GM19455 (cell line): ENCODE results near the gene DEDD.
"Not testable (repeated sequence)": the region's sequence is repeated elsewhere in the genome, so short reads cannot be mapped to it uniquely, and the experiment has no call there.

Experiments
- ATAC-seq: cut with Tn5 transposase; IDR thresholded peaks from one replicate; pipeline ENCODE4 v1.9.1; 2021; ENCODE audit not compliant: unreplicated experiment

The DEDD gene

DNA sequence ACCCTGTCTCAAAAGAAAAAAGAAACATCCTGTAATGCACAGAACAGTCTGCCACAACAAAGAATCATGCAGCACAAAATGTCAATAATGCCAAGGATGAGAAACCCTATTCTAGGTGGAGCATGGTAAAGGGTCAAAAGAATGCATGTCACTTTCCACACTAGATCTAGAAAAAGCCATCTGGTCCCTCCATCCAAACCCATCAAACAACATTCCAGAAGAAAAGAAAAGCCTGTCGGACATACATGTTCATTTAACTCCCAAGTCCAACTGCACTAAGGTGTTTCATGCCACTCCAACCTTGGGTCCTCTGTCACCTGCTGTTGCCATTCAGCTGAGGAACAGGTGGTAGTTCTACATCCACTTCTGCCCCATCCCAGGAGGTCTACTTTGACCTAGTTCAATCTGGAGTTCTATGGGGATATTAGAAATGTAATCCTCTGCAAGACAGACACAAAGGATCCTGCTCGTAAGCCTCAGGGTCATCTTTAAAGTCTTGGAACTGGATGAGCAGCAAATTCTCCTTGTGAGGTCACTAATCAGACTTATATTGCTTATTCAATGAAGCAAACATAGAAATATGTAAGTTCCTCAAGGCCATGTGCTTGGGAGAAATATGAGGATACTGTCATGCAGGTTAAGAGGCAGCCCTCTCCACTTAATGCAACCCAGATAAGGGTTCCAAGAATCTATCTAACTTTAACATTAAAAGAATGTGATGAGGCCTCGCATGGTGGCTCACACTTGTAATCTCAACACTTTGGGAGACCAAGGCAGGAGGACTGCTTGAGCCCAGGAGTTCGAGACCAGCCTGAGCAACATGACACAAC is 3.7 kb downstream of the DEDD start:
- no peak for ATAC-seq

- ATAC-seq: no peak
These were observed 4.8 kb downstream of the DEDD start for GRCh38 chr1:161127649-161128048.

- ATAC-seq: no peak
These were observed 9.5 kb downstream of the DEDD start for GRCh38 chr1:161122967-161123366.

- ATAC-seq: no peak
These were observed 10.6 kb downstream of the DEDD start for GRCh38 chr1:161121834-161122233.

GRCh38 chr1:161121042-161121650 is 11.3 kb downstream of the DEDD start:
- no peak for ATAC-seq

DNA sequence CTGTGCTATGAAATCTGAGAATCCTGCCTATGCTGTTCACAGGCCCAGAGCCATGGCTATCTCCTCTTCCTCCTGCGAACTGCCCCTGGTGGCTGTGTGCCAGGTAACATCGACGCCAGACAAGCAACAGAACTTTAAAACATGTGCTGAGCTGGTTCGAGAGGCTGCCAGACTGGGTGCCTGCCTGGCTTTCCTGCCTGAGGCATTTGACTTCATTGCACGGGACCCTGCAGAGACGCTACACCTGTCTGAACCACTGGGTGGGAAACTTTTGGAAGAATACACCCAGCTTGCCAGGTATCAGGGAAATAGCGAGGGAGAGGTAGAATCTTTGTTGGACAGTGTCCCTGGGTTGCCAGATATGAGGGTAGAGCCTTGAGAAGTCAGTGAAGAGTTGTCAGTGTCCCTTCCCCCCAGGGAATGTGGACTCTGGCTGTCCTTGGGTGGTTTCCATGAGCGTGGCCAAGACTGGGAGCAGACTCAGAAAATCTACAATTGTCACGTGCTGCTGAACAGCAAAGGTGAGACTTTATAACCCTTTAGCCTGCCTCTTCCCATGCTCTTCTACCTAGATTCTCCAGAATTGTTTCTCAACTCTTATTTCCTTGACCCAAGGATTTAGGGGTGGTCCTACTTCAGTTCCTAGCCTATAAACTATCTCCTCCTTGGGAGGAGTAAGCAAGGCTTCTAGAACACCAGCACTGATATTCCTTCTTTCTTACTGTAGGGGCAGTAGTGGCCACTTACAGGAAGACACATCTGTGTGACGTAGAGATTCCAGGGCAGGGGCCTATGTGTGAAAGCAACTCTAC is 13.2 kb downstream of the DEDD start:
- no peak for ATAC-seq

- peak; percentile 82 for ATAC-seq
These were observed 14.5 kb downstream of the DEDD start, which contains the start of the genes NIT1 and PFDN2 for GRCh38 chr1:161117759-161118581. NIT1 (plus strand) TSS chr1:161118105; CDS start chr1:161118177, 72 bp downstream. PFDN2 (minus strand) TSS chr1:161118037; CDS start chr1:161118026, 11 bp downstream.

DNA sequence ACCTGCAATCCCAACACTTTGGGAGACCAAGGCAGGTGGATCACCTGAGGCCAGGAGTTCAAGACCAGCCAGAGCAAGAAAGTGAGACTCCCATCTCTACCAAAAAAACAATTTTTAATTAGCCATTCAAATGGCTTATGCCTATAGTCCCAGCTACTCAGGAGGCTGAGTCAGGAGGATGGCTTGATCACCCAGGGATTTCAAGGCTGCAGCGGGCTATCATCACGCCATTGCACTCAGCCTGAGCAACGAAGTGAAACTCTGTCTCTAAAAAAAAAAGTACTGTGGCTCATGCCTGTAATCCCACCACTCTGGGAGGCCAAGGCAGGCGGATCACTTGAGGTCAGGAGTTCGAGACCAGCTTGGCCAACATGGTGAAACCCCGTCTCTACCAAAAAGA is 16.5 kb downstream of the DEDD start:
- ATAC-seq: not testable (repeated sequence)

- ATAC-seq: no peak
These were observed 17.2 kb downstream of the DEDD start for GRCh38 chr1:161115132-161115711.

GRCh38 chr1:161114556-161114955 is 17.9 kb downstream of the DEDD start:
- no peak for ATAC-seq

- no peak for ATAC-seq
These were observed 18.6 kb downstream of the DEDD start for GRCh38 chr1:161113915-161114314.

GRCh38 chr1:161111527-161111926 is 20.9 kb downstream of the DEDD start:
- ATAC-seq: no peak

DNA sequence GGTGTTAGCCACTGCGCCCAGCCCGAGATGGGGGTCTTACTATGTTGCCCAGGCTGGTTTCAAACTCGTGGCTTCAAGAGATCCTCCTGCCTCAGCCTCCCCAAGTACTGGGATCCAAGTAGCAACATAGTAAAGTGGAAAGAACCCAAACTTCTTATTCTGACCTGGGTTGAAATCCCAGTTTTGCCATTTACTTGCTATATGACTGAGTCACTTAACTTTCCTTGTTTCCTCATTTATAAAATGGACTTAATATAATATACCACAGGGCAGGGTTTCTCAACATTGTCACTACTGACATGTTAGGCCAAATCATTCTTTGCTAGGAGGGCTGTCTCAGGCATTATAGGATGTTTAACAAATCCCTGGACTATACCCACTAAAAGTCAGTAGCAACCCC is 21.4 kb downstream of the DEDD start:
- no peak for ATAC-seq

DNA sequence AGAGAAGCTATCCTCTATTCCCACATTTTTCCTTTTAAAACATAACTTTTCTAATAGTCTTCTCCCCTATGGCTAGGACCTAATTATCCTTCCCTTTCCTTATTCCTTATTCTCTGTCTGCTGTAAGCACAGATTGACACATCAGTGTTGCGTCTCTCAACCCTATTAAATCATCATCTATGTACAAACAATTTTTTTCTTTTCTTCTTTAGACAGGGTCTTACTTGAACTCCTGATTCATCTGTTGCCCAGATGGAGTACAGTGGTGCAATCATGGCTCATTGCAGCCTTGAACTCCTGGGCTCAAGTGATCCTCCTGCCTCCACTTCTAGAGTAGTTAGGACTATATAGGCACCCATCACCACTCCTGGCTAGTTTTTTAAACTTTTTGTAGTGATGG is 26.0 kb downstream of the DEDD start:
- no peak for ATAC-seq

GRCh38 chr1:161100556-161100955 is 31.9 kb downstream of the DEDD start:
- ATAC-seq: no peak

DNA sequence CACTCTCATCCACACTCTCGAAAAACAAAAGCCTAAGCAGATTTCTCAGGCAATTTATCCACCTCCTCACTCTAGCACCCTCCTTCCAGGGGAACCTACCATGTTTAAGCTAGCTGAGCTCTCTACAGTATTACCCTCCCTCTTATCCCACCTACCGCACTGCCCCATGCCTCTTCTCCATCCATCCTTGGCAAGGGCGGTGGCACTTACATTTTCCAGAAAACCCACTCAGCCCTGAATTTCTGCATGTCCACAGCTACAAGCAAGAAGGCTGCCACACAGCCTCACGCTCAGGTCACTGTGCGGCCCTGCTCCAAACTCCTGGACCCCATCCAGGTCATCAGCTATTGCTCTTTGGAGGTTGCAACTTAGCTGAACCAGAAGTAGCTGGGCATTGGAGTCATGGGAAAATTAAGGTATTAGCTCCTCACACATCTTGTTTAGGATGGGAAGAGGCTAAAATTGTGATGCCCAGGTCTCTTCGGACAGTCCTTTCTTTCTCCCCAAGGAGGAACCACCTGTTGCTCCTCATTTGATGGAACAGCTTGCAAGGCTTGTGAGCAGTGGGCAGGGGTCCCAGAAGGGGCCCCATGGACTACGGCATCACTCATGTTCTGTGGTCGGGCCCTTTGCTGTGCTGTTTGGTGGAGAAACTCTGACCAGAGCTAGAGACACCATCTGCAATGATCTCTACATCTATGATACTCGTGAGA is 33.2 kb downstream of the DEDD start:
- ATAC-seq: no peak

DNA sequence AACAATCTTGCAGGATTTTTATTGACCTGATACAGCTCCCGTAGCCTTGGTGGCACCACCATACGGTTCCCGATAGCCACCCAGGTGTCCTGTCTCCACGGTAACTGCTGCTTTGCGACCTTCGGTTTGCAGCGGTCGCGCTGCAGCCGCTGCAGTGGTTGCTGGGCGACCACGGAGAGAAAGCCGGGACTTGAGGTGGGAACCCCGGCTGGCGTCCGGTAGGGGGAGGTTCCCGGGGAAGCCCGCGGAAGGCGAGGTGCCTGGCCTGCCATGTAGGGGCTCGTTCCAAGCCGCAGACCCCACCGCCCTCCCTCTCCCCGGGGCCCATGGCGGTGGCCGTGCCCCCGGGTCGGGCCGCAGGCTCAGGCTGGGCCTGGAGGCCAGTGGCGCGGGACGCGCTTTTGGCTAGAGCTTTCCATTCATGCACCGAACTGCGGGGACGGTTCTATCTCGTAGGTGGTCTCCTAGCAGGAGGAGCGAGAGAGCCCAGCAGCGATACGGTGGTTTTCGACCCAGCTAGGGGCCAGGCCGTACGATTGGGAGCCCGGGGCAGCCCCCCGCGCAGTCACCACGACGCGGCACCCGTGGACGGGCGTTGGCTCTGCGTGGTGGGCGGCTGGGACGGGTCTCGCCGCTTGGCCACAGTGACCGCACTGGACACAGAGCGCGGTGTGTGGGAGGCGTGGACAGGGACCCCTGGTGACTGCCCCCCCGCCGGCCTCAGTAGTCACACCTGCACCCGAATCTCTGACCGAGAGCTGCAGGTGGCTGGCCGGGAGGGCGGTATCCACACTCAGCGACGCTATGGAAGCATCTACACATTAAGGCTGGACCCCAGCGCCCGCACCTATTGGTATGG is 34.0 kb downstream of the DEDD start, which contains the start of gene KLHDC9:
KLHDC9 (plus strand) TSS at position 152 of the 859 bp plus-strand sequence; CDS start at position 327, 175 bp downstream.
- peak; percentile 84 for ATAC-seq

- ATAC-seq: no peak
These were observed 35.9 kb downstream of the DEDD start for GRCh38 chr1:161096530-161096929.

GRCh38 chr1:161096015-161096414 is 36.5 kb downstream of the DEDD start:
- ATAC-seq: no peak
